Caco-2 (cell line): Measurements from ENCODE around the gene DDX31. TPM values are rescaled to one million over a fixed set of nuclear protein-coding genes. Genes with fewer than 3 reads are reported as not detected.

Experiments used
- BruUV-seq: library from RNA; stranded (reverse); fragments of 400-500 nt; replicated peaks from 2 replicates; lab custom pipeline; 2021; lab: Mats Ljungman, UMichigan
- CTCF ChIA-PET: fragments of 300-600 bp; sonication (Branson Sonifier 250); formaldehyde crosslinking; loops from one replicate; lab custom pipeline; 2022; ENCODE audit warnings: antibody characterized with exemption; lab: Charles Lee
- POLR2A ChIA-PET: fragments of 300-600 bp; sonication (Branson Sonifier 250); formaldehyde crosslinking; loops from one replicate; lab custom pipeline; 2022; ENCODE audit warnings: antibody characterized with exemption; lab: Charles Lee
- DNase-seq, 2 experiments: peaks; one replicate each; pipeline versions ENCODE4 v3.0.0 to v3.0.0-alpha.2; 2020 to 2022
- H3K27me3 ChIP-seq: replicated peaks from 2 replicates; pipeline ENCODE4 v1.6.0; 2011; ENCODE audit warnings: low read length; ENCODE audit not compliant: control insufficient read depth, insufficient read depth
- H3K36me3 ChIP-seq: 2 replicates; pipeline ENCODE4 v1.5.1; 2011; ENCODE audit warnings: low read length; ENCODE audit not compliant: control insufficient read depth, insufficient read depth
- H3K4me1 ChIP-seq: fragments of 250-450 bp; sonication (Bioruptor Pico); 2 replicates; pipeline ENCODE4 v1.5.1; 2020; ENCODE audit warnings: mild to moderate bottlenecking
- H3K4me3 ChIP-seq: 2 replicates; pipeline ENCODE4 v1.5.1; 2011; ENCODE audit warnings: low read depth, mild to moderate bottlenecking, control low read depth, low read length
- H3K9me3 ChIP-seq: fragments of 250-450 bp; sonication (Bioruptor Pico); 2 replicates; pipeline ENCODE4 v1.5.1; 2020; ENCODE audit warnings: mild to moderate bottlenecking, moderate library complexity
- H3K27ac Mint-ChIP-seq: one replicate; pipeline ENCODE4 v1.8.0; 2022; ENCODE audit warnings: mixed read lengths; ENCODE audit not compliant: unreplicated experiment
- H3K27me3 Mint-ChIP-seq: one replicate; pipeline ENCODE4 v1.8.0; 2022; ENCODE audit warnings: mixed read lengths; ENCODE audit not compliant: insufficient read depth, unreplicated experiment
- H3K36me3 Mint-ChIP-seq: one replicate; pipeline ENCODE4 v1.8.0; 2022; ENCODE audit warnings: mild to moderate bottlenecking, mixed read lengths; ENCODE audit not compliant: insufficient read depth, unreplicated experiment
- H3K4me1 Mint-ChIP-seq: one replicate; pipeline ENCODE4 v1.8.0; 2022; ENCODE audit warnings: low read depth, mixed read lengths; ENCODE audit not compliant: unreplicated experiment
- H3K4me3 Mint-ChIP-seq: one replicate; pipeline ENCODE4 v1.8.0; 2022; ENCODE audit warnings: mild to moderate bottlenecking, moderate library complexity, mixed read lengths; ENCODE audit not compliant: unreplicated experiment
- H3K9me3 Mint-ChIP-seq: one replicate; pipeline ENCODE4 v1.8.0; 2022; ENCODE audit warnings: mixed read lengths; ENCODE audit not compliant: unreplicated experiment
- CTCF ChIP-seq, 2 experiments: fragments of 200-600 bp in 1 of 2; IDR thresholded peaks; 1 replicate in 1 of 2; 2 replicates in 1 of 2; pipeline versions ENCODE4 v1.5.1 to v1.8.0; 2011 to 2022; ENCODE audit warnings: antibody characterized with exemption in 1 of 2, control low read depth in 1 of 2, inconsistent platforms in 1 of 2, low read depth in 1 of 2, low read length in 1 of 2, mild to moderate bottlenecking in 1 of 2, moderate library complexity in 1 of 2; ENCODE audit not compliant: insufficient read depth in 1 of 2, severe bottlenecking in 1 of 2, unreplicated experiment in 1 of 2
- intact Hi-C: fragments of 100-400 bp; cut with micrococcal nuclease; formaldehyde crosslinking; loops from one replicate; pipeline ENCODE4 v1.10.0; 2022; ENCODE audit not compliant: unreplicated experiment
- total RNA-seq: library from RNA; stranded (reverse); gene quantifications from 2 replicates; pipeline ENCODE4 v1.2.3, GENCODE V29; 2022

Gene DDX31
- total RNA-seq, 1 experiment from 2014 or later, result 23.1 TPM

GRCh38 chr9:132690696-132691095 is 20.9 kb upstream of the DDX31 start:
- no peak overlapping the region for H3K27ac Mint-ChIP-seq
- intact Hi-C loops, result no loop called here
- no peak for DNase-seq
- no peak for TF ChIP-seq CTCF (IDR thresholded peaks at IDR 0.05; ENCODE audit: insufficient read depth in 1 of 2, low read depth in 1 of 2, low read length in 1 of 2, severe bottlenecking in 1 of 2, unreplicated experiment in 1 of 2)
- peaks cover 85% of the 10 kb centered on the region for H3K36me3 Mint-ChIP-seq
- no peaks in the 10 kb centered on the region for H3K4me1 Mint-ChIP-seq
- Histone ChIP-seq H3K4me3 (no peak overlapping the region), H3K9me3 (no peaks in the 10 kb centered on the region), H3K27me3 (no peaks in the 10 kb centered on the region), H3K36me3 (peaks cover 4% of the 10 kb centered on the region; the same call in 1 of the 2 replicates), H3K4me1 (no peaks in the 10 kb centered on the region)
- CTCF ChIA-PET, result no interaction called here
- POLR2A ChIA-PET, result no interaction called here
- BruUV-seq, result no TSS peak
- H3K4me3 Mint-ChIP-seq, result no peak overlapping the region
- H3K27me3 Mint-ChIP-seq, result no peaks in the 10 kb centered on the region
- H3K9me3 Mint-ChIP-seq, result no peaks in the 10 kb centered on the region

DNA sequence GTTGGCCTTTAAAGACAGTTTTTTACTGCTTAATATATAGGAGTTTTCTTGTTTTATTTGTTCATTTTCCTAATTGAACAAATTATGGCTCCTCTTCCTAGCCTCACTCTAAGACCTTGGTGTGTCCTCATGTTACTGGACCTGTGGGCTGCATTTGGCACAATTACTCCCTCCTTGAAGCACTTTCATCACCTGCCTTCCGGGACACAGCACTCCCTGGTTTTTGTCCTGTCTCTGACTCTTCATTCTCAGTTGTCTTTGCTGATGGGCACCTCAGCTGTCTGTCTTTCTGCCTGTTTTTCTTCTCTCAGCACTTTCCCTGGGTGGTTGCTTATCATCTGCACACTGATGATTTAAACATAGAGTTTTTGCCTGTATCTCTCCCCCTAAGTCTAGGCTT is 14.1 kb upstream of the DDX31 start:
- Histone ChIP-seq H3K9me3 (no peaks in the 10 kb centered on the region), H3K4me3 (no peak overlapping the region), H3K4me1 (no peaks in the 10 kb centered on the region), H3K36me3 (peaks cover 2% of the 10 kb centered on the region), H3K27me3 (no peaks in the 10 kb centered on the region)
- H3K27ac Mint-ChIP-seq, result no peak overlapping the region
- POLR2A ChIA-PET, result no interaction called here
- H3K36me3 Mint-ChIP-seq, result peaks cover 91% of the 10 kb centered on the region
- H3K4me3 Mint-ChIP-seq, result no peak overlapping the region
- BruUV-seq, result no TSS peak
- H3K4me1 Mint-ChIP-seq, result no peaks in the 10 kb centered on the region
- no peaks in the 10 kb centered on the region for H3K9me3 Mint-ChIP-seq
- H3K27me3 Mint-ChIP-seq, result no peaks in the 10 kb centered on the region
- intact Hi-C loops, result no loop called here
- no peak for TF ChIP-seq CTCF (IDR thresholded peaks at IDR 0.05; ENCODE audit: insufficient read depth in 1 of 2, low read depth in 1 of 2, low read length in 1 of 2, severe bottlenecking in 1 of 2, unreplicated experiment in 1 of 2)
- DNase-seq, result no peak
- CTCF ChIA-PET, result no interaction called here

DNA sequence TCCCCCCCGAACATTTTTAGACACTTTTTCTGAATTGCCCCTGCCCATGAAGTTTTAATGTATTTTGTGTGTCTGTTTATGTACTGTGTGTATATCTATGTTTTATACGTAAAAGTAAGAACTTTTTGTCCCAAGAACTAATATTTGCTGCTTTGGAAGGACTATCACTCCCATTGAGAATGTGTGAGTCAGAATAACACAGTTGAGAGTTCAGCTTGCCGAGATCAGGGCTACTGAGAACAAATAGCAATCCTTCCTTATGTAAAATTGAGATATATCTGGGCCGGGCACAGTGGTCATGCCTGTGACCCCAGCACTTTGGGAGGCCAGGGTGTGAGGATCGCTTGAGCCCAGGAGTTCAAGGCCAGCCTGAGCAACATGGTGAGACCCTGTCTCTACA is 11.8 kb upstream of the DDX31 start:
- no peaks in the 10 kb centered on the region for H3K4me1 Mint-ChIP-seq
- no peaks in the 10 kb centered on the region for H3K9me3 ChIP-seq
- no peaks in the 10 kb centered on the region for H3K4me1 ChIP-seq
- no peaks in the 10 kb centered on the region for H3K27me3 Mint-ChIP-seq
- CTCF ChIA-PET, result no interaction called here
- H3K27ac Mint-ChIP-seq, result no peak overlapping the region
- H3K4me3 Mint-ChIP-seq, result no peak overlapping the region
- peaks cover 83% of the 10 kb centered on the region for H3K36me3 Mint-ChIP-seq
- intact Hi-C loops, result no loop called here
- no peak overlapping the region for H3K4me3 ChIP-seq
- peaks cover 2% of the 10 kb centered on the region for H3K36me3 ChIP-seq
- no peaks in the 10 kb centered on the region for H3K27me3 ChIP-seq
- DNase-seq, result no peak
- no peak for TF ChIP-seq CTCF (IDR thresholded peaks at IDR 0.05; ENCODE audit: insufficient read depth in 1 of 2, low read depth in 1 of 2, low read length in 1 of 2, severe bottlenecking in 1 of 2, unreplicated experiment in 1 of 2)
- no TSS peak for BruUV-seq
- no peaks in the 10 kb centered on the region for H3K9me3 Mint-ChIP-seq
- POLR2A ChIA-PET, result no interaction called here
